ENCODE results near the gene PTEN. TPM values are rescaled to one million over a fixed set of nuclear protein-coding genes. Genes with fewer than 3 reads are reported as not detected.

The PTEN gene
- total and polyA plus RNA-seq, 2 experiments from 2014 or later, result 20.8 to 64.0 TPM

DNA sequence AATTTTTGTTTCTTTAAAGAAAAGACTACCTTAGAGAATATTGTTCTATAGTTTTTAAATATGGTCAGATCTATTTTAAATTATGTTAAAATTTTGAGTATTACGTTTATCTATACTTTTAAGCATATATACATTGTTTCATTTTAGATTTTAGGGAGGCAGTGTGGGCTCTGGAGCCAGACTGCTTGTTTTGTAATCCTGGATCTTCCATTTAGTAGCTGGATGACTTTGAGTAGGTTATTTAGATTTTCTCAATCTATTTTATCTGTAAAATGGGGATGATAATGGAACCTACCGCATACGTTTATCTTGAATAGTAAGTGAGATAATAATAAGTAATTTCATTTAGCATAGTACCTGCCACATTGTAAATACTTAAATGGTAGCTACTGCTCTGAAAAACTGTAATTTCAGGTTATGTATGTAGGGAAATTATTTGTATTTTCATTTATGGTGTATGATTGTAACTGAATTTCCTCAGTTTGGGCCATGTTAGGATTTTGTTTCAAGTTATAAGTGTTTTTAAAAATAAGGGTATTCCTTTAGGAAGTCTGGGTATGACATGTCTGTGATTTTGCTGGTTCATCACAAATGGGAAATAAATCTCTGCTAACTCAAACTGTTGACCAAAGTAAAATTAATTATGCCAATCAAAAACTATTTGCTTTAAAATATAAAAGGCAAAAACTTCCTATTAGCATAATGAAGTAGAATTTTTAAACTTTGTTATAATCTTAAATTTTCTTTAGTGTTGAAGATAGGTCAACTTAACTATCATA lies 6.5 kb downstream of the PTEN start:
- Histone ChIP-seq H3K9me2 (ENCODE audit: insufficient read depth) (no peaks in the 10 kb centered on the region), H3F3A (replicated peaks; ENCODE audit: low read depth) (no peaks in the 10 kb centered on the region), H3K4me2 (no peak overlapping the region), H3K4me1 (ENCODE audit: insufficient read depth) (peaks cover 33% of the 10 kb centered on the region), H3K4me3 (no peak overlapping the region), H4K20me1 (replicated peaks; ENCODE audit: insufficient read depth) (peaks cover 23% of the 10 kb centered on the region), H3K27me3 (ENCODE audit: insufficient read depth) (no peaks in the 10 kb centered on the region), H3K79me2 (replicated peaks; ENCODE audit: insufficient read depth) (peaks cover 100% of the 10 kb centered on the region), H3K36me3 (ENCODE audit: insufficient read depth) (no peaks in the 10 kb centered on the region), H3K27ac (ENCODE audit: low read depth) (no peak overlapping the region), H2AFZ (no peak overlapping the region)
- peaks cover 30% of the 10 kb centered on the region; the same call in 2 of the 3 replicates for H3K4me1 Mint-ChIP-seq
- H3K36me3 Mint-ChIP-seq (ENCODE audit: low read depth), result peaks cover 9% of the 10 kb centered on the region; the same call in 1 of the 3 replicates
- ATAC-seq (no peak), DNase-seq (ENCODE audit: low spot score) (no peak)
- no peak overlapping the region for H3K27ac Mint-ChIP-seq
- H3K27me3 Mint-ChIP-seq (ENCODE audit: insufficient read depth, low read depth, poor library complexity), result no peaks in the 10 kb centered on the region
- H3K9me3 Mint-ChIP-seq, result no peaks in the 10 kb centered on the region; the same call in 2 of the 3 replicates
- H3K4me3 Mint-ChIP-seq, result no peak overlapping the region
- no peak for TF ChIP-seq POLR2AphosphoS5 (IDR thresholded peaks at IDR 0.05; ENCODE audit: low read depth)
- TF ChIP-seq JUNB (IDR thresholded peaks at IDR 0.05; ENCODE audit: unreplicated experiment), result no peak
- no peak for TF ChIP-seq REST (IDR thresholded peaks at IDR 0.05; ENCODE audit: unreplicated experiment)
- no peak for TF ChIP-seq NANOG (IDR thresholded peaks at IDR 0.05; ENCODE audit: borderline replicate concordance)
- TF ChIP-seq, protein P1, sequence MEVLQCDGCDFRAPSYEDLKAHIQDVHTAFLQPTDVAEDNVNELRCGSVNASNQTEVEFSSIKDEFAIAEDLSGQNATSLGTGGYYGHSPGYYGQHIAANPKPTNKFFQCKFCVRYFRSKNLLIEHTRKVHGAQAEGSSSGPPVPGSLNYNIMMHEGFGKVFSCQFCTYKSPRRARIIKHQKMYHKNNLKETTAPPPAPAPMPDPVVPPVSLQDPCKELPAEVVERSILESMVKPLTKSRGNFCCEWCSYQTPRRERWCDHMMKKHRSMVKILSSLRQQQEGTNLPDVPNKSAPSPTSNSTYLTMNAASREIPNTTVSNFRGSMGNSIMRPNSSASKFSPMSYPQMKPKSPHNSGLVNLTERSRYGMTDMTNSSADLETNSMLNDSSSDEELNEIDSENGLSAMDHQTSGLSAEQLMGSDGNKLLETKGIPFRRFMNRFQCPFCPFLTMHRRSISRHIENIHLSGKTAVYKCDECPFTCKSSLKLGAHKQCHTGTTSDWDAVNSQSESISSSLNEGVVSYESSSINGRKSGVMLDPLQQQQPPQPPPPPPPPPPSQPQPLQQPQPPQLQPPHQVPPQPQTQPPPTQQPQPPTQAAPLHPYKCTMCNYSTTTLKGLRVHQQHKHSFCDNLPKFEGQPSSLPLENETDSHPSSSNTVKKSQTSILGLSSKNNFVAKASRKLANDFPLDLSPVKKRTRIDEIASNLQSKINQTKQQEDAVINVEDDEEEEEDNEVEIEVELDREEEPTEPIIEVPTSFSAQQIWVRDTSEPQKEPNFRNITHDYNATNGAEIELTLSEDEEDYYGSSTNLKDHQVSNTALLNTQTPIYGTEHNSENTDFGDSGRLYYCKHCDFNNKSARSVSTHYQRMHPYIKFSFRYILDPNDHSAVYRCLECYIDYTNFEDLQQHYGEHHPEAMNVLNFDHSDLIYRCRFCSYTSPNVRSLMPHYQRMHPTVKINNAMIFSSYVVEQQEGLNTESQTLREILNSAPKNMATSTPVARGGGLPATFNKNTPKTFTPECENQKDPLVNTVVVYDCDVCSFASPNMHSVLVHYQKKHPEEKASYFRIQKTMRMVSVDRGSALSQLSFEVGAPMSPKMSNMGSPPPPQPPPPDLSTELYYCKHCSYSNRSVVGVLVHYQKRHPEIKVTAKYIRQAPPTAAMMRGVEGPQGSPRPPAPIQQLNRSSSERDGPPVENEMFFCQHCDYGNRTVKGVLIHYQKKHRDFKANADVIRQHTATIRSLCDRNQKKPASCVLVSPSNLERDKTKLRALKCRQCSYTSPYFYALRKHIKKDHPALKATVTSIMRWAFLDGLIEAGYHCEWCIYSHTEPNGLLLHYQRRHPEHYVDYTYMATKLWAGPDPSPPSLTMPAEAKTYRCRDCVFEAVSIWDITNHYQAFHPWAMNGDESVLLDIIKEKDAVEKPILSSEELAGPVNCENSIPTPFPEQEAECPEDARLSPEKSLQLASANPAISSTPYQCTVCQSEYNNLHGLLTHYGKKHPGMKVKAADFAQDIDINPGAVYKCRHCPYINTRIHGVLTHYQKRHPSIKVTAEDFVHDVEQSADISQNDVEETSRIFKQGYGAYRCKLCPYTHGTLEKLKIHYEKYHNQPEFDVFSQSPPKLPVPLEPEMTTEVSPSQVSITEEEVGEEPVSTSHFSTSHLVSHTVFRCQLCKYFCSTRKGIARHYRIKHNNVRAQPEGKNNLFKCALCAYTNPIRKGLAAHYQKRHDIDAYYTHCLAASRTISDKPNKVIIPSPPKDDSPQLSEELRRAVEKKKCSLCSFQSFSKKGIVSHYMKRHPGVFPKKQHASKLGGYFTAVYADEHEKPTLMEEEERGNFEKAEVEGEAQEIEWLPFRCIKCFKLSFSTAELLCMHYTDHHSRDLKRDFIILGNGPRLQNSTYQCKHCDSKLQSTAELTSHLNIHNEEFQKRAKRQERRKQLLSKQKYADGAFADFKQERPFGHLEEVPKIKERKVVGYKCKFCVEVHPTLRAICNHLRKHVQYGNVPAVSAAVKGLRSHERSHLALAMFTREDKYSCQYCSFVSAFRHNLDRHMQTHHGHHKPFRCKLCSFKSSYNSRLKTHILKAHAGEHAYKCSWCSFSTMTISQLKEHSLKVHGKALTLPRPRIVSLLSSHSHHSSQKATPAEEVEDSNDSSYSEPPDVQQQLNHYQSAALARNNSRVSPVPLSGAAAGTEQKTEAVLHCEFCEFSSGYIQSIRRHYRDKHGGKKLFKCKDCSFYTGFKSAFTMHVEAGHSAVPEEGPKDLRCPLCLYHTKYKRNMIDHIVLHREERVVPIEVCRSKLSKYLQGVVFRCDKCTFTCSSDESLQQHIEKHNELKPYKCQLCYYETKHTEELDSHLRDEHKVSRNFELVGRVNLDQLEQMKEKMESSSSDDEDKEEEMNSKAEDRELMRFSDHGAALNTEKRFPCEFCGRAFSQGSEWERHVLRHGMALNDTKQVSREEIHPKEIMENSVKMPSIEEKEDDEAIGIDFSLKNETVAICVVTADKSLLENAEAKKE (CRISPR knock-in tag; IDR thresholded peaks at IDR 0.05), result no peak
- no peak for TF ChIP-seq STAT1 (IDR thresholded peaks at IDR 0.05; ENCODE audit: unreplicated experiment)
- TF ChIP-seq EZH2phosphoT487 (IDR thresholded peaks at IDR 0.05; ENCODE audit: unreplicated experiment), result no peak
- no peak for TF ChIP-seq CREB1 (CRISPR knock-in tag; IDR thresholded peaks at IDR 0.05; ENCODE audit: low read depth)
- TF ChIP-seq, protein P2, sequence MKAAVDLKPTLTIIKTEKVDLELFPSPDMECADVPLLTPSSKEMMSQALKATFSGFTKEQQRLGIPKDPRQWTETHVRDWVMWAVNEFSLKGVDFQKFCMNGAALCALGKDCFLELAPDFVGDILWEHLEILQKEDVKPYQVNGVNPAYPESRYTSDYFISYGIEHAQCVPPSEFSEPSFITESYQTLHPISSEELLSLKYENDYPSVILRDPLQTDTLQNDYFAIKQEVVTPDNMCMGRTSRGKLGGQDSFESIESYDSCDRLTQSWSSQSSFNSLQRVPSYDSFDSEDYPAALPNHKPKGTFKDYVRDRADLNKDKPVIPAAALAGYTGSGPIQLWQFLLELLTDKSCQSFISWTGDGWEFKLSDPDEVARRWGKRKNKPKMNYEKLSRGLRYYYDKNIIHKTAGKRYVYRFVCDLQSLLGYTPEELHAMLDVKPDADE (IDR thresholded peaks at IDR 0.05), result no peak
- TF ChIP-seq ZNF114 (CRISPR knock-in tag; IDR thresholded peaks at IDR 0.05), result no peak
- TF ChIP-seq ZNF331 (CRISPR knock-in tag; IDR thresholded peaks at IDR 0.05; ENCODE audit: low read depth), result no peak
- no peak for TF ChIP-seq EZH2 (IDR thresholded peaks at IDR 0.05; ENCODE audit: low read depth, unreplicated experiment)
- TF ChIP-seq, protein P3, sequence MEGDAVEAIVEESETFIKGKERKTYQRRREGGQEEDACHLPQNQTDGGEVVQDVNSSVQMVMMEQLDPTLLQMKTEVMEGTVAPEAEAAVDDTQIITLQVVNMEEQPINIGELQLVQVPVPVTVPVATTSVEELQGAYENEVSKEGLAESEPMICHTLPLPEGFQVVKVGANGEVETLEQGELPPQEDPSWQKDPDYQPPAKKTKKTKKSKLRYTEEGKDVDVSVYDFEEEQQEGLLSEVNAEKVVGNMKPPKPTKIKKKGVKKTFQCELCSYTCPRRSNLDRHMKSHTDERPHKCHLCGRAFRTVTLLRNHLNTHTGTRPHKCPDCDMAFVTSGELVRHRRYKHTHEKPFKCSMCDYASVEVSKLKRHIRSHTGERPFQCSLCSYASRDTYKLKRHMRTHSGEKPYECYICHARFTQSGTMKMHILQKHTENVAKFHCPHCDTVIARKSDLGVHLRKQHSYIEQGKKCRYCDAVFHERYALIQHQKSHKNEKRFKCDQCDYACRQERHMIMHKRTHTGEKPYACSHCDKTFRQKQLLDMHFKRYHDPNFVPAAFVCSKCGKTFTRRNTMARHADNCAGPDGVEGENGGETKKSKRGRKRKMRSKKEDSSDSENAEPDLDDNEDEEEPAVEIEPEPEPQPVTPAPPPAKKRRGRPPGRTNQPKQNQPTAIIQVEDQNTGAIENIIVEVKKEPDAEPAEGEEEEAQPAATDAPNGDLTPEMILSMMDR (conservative IDR thresholded peaks at IDR 0.05; ENCODE audit: low read depth in 2 of 2), result no peak

Measured in GM23338 (cell line).